Stimulated activated CD8-positive, alpha-beta memory T cell treated with anti-CD3 and anti-CD28 coated beads, Interleukin-15, amount 100 ng/mL, for 48 hours (primary cell): ENCODE measurements around the gene METTL15.
A peak's percentile ranks its signal among the peaks of the same experiment; 100 is the strongest.
"Not testable (repeated sequence)": the region's sequence is repeated elsewhere in the genome, so short reads cannot be mapped to it uniquely, and the experiment has no call there.

ENCODE experiments used
- DNase-seq, 2 donors: peaks; one replicate each; pipeline ENCODE4 v3.0.0-alpha.2; 2020; ENCODE audit warnings: low read depth in 2 of 2

The METTL15 gene

GRCh38 chr11:28110108-28110820 is 2.1 kb downstream of the METTL15 start:
- DNase-seq: peak; percentile 35 to 47

DNA sequence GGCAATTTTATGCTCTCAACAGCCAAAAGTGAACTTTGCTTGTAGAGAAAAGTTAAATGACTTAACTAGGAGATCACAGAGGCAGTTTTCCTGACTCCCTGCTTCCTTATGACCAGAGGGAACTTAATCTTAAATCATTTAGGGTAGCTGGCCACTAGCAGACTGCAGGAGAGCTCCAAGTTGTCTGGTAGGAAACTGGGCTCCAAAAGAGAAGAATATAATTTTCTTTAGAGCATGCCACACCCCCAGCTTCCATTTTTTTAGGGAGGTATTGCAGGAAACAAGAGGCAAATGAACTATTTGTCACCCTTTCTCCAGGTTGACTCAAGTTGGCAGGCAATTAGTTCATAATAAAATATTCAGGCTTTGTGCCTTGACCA is 2.6 kb downstream of the METTL15 start:
- no peak for DNase-seq

DNA sequence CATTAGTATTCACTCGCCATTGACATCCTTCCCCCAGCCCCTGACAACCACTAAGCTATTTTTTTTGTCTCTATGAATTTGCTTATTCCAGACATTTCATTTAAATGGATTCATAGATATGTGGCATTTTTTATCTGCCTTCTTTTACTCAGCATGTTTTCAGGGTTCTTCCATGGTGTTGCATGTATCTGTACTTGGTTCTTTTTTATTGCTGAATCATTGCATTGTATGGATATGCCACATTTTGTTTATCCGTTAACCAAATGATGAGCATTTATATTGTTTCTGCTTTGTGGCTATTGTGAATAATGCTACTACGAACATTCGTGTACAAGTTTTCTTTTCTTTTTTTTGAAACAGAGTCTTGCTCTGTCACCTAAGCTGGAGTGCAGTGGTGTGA is 5.9 kb downstream of the METTL15 start:
- no peak for DNase-seq

GRCh38 chr11:28114731-28115130 is 6.5 kb downstream of the METTL15 start:
- no peak for DNase-seq

DNA sequence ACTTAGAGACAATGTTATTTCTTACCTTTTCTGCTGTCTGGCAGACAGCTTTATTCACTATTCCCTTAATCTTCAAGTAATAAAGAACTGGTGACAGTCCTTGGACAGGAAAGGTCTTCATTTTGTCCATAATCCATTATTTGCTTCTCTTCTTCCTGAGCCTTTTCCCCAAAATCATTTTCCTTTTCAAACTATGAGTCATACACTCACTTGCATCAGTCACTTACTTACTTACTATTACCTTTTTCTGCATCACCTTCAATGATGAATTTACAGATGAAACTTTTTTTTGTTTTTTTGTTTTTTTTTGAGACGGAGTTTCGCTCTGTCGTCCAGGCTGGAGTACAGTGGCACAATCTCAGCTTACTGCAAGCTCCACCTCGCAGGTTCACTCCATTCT is 9.5 kb downstream of the METTL15 start:
- no peak for DNase-seq

DNA sequence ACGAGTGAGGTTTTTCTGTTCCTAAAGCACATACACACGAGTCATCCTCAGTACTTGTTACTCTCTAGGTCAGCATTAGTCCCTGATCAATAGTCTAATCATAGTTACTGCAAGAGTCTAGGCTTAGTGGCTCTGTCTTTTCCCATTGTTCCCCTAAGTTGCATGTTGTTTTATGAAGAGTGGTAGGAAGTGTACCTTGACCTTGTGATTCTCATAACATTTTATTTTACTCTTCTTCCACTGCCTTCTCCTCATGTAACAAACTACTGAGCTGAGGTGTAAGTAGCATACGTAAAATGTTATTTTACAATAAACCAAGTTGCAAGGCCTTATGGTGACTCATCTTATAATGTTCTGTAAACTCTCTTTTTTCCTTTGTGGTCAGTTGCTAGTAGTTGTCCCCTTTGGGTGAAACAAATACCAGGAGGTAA is 15.0 kb downstream of the METTL15 start:
- DNase-seq: no peak

- DNase-seq: no peak
These were observed 24.4 kb downstream of the METTL15 start for GRCh38 chr11:28132548-28132947.

- no peak for DNase-seq
These were observed 25.0 kb downstream of the METTL15 start for GRCh38 chr11:28133146-28133545.

DNA sequence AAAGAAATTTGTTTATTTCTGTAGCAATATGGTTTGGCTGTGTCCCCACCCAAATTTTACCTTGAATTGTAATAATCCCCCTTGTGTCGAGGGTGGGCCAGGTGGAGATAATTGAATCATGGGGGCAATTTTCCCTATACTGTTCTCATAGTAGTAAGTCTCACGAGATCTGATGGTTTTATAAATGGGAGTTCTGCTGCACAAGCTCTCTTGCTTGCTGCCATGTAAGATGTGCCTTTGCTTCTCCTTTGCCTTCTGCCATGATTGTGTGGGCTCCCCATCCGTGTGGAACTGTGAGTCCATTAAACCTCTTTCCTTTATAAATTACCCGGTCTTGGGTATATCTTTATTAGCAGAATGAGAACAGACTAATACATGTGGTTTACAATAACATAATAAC is 28.0 kb downstream of the METTL15 start:
- DNase-seq: not testable (repeated sequence)

- DNase-seq: no peak
These were observed 29.2 kb downstream of the METTL15 start for GRCh38 chr11:28137366-28137765.

GRCh38 chr11:28137832-28138231 is 29.6 kb downstream of the METTL15 start:
- DNase-seq: no peak

GRCh38 chr11:28139841-28140415 is 31.7 kb downstream of the METTL15 start:
- DNase-seq: no peak

- no peak for DNase-seq
These were observed 32.7 kb downstream of the METTL15 start for GRCh38 chr11:28140689-28141455.

GRCh38 chr11:28142724-28143123 is 34.5 kb downstream of the METTL15 start:
- no peak for DNase-seq

DNA sequence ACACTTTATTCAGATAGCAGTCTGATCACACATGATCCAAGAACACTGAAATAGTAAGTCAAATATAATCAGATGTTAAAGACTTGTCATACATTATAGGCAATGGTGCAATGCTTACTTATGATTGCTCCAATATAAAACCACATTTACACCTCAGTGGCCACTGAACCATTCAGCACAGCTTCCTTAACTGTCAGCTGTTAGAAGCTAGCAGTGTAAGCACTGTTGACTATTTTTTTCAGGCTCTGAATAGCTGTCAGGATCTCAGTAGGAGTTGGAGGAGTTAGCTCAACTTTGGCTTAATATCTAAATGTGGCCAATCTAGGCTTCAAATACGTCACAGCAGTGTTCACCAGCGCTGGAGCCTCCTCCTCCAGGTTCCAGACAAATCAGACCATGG is 36.6 kb downstream of the METTL15 start:
- DNase-seq: no peak

DNA sequence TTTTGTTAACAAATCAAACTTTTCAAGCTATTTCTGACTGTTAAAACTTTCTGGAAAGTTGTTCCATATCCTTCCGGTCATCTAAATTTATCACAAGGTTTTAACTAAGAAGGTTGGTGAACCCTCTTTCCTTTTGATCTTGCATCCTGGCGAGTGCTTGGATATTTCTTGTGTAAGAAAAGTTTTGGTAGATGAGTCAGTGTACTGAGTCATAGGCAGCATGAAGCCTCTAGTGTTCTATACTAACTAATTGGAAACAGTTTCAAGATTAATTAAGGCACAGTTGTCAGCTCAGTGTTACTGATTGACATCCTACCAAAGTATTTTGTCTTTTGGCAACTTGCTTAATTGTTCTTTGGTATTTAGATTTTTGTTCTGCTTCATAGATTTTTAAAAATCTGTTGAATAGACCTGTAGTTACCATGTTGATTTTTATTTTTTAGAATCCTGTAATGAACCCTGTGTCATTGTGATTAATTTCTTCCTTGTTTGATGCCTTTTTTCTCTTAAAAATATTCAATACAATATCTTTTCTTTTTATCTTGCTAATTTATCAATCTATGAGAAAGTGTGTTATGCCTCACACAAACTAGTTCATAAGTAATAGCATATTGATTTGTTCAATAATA is 38.0 kb downstream of the METTL15 start:
- no peak for DNase-seq

DNA sequence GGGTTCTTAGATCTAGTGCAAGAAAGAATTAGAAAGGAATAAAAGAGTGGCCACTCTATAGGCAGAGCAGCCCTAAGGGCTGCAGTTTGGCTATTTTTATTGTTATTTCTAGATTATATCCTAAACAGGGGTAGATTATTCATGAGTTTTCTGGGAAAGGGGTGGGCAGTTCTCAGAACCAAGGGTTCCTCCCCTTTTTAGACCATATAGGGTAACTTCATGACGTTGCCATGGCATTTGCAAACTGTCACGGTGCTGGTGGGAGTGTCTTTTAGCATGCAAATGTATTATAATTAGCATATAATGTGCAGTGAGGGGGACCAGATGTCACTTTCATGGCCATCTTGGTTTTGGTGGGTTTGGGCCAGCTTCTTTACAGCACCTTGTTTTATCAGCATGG is 44.6 kb downstream of the METTL15 start:
- DNase-seq: no peak

- DNase-seq: no peak
These were observed 45.4 kb downstream of the METTL15 start for GRCh38 chr11:28153586-28153985.

GRCh38 chr11:28168718-28169117 is 60.5 kb downstream of the METTL15 start:
- no peak for DNase-seq

DNA sequence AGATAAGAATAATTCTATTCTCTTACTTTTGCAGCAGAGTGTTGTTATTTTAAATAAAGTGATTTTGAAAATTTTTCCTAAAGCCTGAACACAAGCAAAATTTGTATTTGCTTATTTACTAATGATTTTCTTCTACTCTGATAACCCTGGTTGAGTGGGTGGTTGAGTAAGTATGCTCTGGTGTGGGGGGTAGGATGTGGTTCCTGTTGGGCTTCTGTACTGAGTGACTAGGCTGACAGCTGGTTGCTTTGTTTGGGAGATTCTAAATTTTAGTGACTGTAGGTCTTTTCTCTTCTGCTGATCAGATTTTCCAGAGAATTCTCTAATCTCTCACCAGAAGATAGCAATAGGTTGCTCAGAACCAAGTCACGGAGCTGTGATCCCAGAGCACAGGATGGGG is 61.6 kb downstream of the METTL15 start:
- no peak for DNase-seq

DNA sequence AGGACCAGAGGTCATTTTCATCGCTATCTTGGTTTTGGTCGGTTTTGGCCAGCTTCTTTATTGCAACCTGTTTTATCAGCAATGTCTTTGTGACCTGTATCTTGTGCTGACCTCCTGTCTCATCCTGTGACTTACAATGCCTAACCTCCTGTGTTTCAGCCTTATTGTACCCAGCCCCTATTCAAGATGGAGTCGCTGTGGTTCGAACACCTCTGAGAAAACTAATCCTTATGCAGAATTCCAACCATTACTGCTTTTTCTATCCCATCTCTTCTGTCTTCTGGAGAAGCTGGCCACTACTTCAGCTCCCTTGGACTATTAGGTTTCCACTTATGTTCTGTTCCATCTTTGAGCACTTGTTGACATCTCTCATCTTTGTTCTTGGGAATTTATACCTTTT is 62.6 kb downstream of the METTL15 start:
- DNase-seq: no peak

DNA sequence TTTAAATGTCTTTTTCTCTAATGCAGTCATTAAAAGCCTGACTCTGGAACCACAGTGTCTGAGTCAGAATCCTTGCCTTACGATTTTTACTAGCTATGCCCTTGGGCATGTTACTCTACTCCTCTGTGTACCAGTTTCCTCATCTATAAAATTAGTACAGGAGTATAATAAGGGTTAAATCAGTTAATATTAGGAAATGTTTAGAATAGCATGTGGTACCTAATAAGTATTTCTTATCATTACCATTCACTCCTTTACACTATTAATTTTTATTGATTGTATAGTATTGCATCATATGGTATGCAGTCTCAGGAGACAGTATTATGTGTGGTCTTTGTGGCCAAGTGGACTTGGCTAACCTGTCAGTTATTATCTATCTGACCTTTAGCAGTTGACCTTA is 68.2 kb downstream of the METTL15 start:
- DNase-seq: no peak

GRCh38 chr11:28195449-28195848 is 87.3 kb downstream of the METTL15 start:
- DNase-seq: no peak
